NCI-H510A treated with DMSO at 0.1 percent for 48 hours (cell line): ENCODE measurements around the gene EYA4.
"Not testable (repeated sequence)": the region's sequence is repeated elsewhere in the genome, so short reads cannot be mapped to it uniquely, and the experiment has no call there.

Experiments
- DNase-seq: peaks from one replicate; lab custom pipeline; 2025; lab: John Stamatoyannopoulos, UW

Gene EYA4

DNA sequence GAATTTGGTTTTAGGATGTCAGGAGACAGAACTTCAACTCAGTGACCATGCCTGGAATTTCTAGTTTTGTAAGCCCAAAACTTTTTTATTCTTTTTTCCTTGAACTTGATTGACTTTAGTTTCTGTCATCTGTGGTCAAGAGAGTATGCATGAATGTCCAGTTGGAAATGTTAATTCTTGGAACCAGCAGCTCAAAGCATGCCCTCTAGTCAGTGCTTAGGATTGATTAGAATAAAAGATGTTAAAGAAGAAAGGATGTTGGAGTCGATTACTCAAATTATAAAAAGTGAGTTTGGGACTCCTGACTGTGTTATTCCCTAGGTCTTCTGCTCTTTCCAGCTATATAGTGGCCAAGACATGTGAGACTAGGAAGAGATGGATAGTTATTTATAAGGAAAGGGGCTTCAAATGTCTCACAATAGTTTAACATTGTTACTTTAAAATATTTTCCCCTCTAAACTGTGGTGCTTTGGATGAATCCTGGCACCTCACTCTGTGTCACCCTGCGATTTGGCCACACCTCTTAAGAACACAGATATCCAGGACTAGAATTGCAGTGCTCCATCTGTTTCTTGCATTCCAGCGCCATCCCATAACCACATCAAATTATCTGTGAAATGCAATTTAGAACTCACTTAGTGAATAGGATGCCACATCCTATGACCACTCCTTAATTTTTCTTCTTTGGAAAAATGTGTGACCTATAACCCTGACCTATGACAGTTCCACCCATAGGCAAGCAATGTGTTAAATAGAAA lies 298.5 kb downstream of the EYA4 start:
- no peak for DNase-seq

DNA sequence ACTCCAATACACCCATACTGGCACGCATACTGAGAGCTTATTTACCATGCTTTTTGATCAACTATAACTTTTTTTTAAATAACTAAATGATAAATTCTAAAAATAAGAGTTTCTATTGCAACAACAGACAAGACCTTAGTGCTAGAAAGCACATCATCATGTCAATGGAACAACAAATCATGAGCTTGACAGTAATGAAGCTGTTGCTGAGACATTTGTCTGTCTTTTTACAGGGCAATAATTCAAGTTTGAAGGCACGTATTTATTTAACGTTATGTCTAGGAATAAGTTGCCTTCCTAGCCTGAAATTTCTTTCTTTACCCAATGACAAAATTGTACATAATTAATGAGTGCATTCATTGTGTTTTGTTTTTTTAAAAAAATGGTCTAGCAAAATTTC lies 299.2 kb downstream of the EYA4 start:
- no peak for DNase-seq

GRCh38 chr6:133541040-133541439 lies 299.9 kb downstream of the EYA4 start:
- DNase-seq = no peak

GRCh38 chr6:133542056-133542821 lies 301.1 kb downstream of the EYA4 start:
- no peak for DNase-seq

GRCh38 chr6:133544419-133544818 lies 303.3 kb downstream of the EYA4 start:
- DNase-seq = no peak

- DNase-seq = no peak
These were observed 304.9 kb downstream of the EYA4 start for GRCh38 chr6:133546098-133546497.

DNA sequence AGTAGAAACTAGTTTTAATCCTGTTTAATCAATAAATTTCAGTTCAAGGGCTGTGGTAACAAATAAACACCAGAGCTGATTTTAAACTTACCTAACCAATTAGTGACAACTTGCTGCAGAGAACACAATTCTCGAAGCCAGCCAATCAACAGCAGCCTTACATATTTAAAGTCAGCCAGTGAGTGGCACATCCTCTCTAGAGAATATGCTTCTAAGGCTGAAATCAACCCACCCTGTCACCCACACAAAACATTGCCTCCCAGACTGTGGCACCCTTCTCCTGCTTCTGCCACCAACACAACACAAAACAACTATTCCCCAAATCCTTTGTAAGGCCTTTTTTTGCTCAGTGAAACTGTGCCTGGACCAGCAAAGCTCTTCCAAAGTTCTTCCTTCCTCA lies 306.0 kb downstream of the EYA4 start:
- no peak for DNase-seq

- no peak for DNase-seq
These were observed 307.4 kb downstream of the EYA4 start for GRCh38 chr6:133548423-133549159.

GRCh38 chr6:133549371-133549801 lies 308.2 kb downstream of the EYA4 start:
- DNase-seq = no peak

GRCh38 chr6:133550026-133550425 lies 308.9 kb downstream of the EYA4 start:
- no peak for DNase-seq

DNA sequence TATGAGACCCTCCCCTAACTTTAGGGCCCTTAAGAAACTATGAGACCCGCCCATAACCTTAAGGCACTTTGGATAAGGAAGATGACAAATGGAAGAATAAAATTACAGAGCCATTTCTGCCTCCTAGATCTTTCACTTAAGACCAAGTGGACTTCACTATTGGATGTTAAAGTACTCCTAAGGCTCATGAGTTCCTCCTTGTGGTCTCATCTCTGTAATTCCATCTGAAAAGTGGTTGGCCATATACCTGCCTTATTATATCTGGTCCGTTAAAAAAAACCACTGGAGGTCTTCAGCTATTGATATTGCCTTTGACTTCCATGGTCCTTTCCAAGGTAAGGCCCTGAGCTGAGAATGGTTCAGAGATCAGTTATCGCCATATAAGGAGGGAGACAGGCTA lies 310.3 kb downstream of the EYA4 start:
- DNase-seq = no peak

- no peak for DNase-seq
These were observed 310.7 kb downstream of the EYA4 start for GRCh38 chr6:133551847-133552341.

- DNase-seq = peak; percentile 1
These were observed 312.5 kb downstream of the EYA4 start for GRCh38 chr6:133553652-133554051.

- not testable (repeated sequence) for DNase-seq
These were observed 313.0 kb downstream of the EYA4 start for GRCh38 chr6:133554121-133554520.

GRCh38 chr6:133555685-133556084 lies 314.5 kb downstream of the EYA4 start:
- no peak for DNase-seq

GRCh38 chr6:133559926-133560325 lies 318.8 kb downstream of the EYA4 start:
- no peak for DNase-seq

DNA sequence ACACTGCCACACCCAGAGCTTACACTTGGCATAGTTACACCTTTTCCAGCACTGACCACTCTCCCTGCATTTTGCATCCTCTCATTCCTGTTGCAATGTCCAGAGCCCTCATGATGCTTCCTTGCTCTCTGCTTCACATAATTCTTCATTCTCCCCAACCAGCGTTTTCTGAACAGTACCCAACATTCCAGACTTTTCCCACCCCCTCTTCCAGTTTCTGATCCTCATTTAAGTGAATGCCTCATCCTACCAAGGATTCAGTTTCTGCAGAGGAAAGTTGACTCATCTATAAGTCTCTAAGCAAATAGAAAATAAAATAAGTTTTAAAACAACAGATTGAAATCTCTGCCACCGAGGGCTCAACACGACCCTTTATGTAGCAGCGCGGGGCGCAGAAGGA lies 326.5 kb downstream of the EYA4 start:
- no peak for DNase-seq

- DNase-seq = no peak
These were observed 328.1 kb downstream of the EYA4 start for GRCh38 chr6:133568970-133569889.

GRCh38 chr6:133571681-133572080 lies 330.5 kb downstream of the EYA4 start:
- no peak for DNase-seq

GRCh38 chr6:133577851-133578250 lies 336.7 kb downstream of the EYA4 start:
- DNase-seq = no peak
